Measurements from ENCODE around the gene FAM53C.
"Not testable (repeated sequence)": the region's sequence is repeated elsewhere in the genome, so short reads cannot be mapped to it uniquely, and the experiment has no call there.

DNA sequence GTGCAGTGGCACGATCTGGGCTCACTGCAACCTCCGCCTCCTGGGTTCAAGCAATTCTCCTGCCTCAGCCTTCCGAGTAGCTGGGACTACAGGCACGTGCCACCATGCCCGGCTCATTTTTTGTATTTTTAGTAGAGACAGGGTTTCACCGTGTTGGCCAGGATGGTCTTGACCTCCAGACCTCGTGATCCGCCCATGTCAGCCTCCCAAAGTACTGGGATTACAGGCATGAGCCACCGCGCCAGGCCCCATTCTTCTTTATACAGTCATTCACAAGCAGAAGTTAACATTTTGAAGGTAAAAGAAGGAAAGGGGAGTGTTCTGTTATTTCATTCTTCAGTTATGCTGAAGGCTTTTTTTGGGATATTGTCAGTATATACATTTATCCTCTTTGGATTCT lies 51.8 kb downstream of the FAM53C start:
- TF ChIP-seq, protein P1, sequence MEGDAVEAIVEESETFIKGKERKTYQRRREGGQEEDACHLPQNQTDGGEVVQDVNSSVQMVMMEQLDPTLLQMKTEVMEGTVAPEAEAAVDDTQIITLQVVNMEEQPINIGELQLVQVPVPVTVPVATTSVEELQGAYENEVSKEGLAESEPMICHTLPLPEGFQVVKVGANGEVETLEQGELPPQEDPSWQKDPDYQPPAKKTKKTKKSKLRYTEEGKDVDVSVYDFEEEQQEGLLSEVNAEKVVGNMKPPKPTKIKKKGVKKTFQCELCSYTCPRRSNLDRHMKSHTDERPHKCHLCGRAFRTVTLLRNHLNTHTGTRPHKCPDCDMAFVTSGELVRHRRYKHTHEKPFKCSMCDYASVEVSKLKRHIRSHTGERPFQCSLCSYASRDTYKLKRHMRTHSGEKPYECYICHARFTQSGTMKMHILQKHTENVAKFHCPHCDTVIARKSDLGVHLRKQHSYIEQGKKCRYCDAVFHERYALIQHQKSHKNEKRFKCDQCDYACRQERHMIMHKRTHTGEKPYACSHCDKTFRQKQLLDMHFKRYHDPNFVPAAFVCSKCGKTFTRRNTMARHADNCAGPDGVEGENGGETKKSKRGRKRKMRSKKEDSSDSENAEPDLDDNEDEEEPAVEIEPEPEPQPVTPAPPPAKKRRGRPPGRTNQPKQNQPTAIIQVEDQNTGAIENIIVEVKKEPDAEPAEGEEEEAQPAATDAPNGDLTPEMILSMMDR (conservative IDR thresholded peaks at IDR 0.05; ENCODE audit: low read depth in 2 of 2) = not testable (repeated sequence)
- not testable (repeated sequence) for TF ChIP-seq POLR2AphosphoS5 (IDR thresholded peaks at IDR 0.05; ENCODE audit: low read depth)
